Common myeloid progenitor, CD34-positive (primary cell): ENCODE data around the gene ZNF527.
A peak's percentile ranks its signal among the peaks of the same experiment; 100 is the strongest.

Experiments
- CTCF ChIA-PET: fragments of 350-600 bp; sonication (Branson Sonifier 250); formaldehyde crosslinking; loops from one replicate; lab custom pipeline; 2021; ENCODE audit warnings: antibody characterized with exemption; lab: Charles Lee
- POLR2A ChIA-PET: fragments of 350-600 bp; sonication (Branson Sonifier 250); formaldehyde crosslinking; loops from one replicate; lab custom pipeline; 2021; ENCODE audit warnings: antibody characterized with exemption; lab: Charles Lee
- DNase-seq, 3 donors: peaks; one replicate each; pipeline versions ENCODE4 v3.0.0 to v3.0.0-alpha.2; 2013
- H3K27ac ChIP-seq, 2 experiments: 1 replicate in 1 of 2; 2 replicates in 1 of 2; pipeline ENCODE4 v1.7.0; 2013; ENCODE audit warnings: inconsistent platforms in 2 of 2, low read length in 2 of 2, mild to moderate bottlenecking in 2 of 2, low read depth in 1 of 2, moderate library complexity in 1 of 2; ENCODE audit not compliant: severe bottlenecking in 2 of 2, insufficient read depth in 1 of 2, poor library complexity in 1 of 2
- H3K27me3 ChIP-seq, 5 experiments: replicated peaks in 2 of 5; 1 replicate in 3 of 5; 2 replicates in 2 of 5; pipeline versions ENCODE4 v1.6.1 to v1.7.0; 2013; ENCODE audit warnings: low read length in 4 of 5, mild to moderate bottlenecking in 2 of 5, moderate library complexity in 2 of 5, inconsistent platforms in 1 of 5; ENCODE audit not compliant: insufficient read depth in 5 of 5, control insufficient read depth in 4 of 5
- H3K36me3 ChIP-seq, 4 experiments: 1 replicate in 2 of 4; 2 replicates in 2 of 4; pipeline versions ENCODE4 v1.6.1 to v1.7.0; 2013; ENCODE audit warnings: low read length in 3 of 4, control low read depth in 1 of 4, mild to moderate bottlenecking in 1 of 4; ENCODE audit not compliant: control insufficient read depth in 4 of 4, insufficient read depth in 4 of 4
- H3K4me1 ChIP-seq, 4 experiments: 1 replicate in 3 of 4; 2 replicates in 1 of 4; pipeline versions ENCODE4 v1.6.1 to v1.7.1; 2013; ENCODE audit warnings: low read length in 3 of 4, mild to moderate bottlenecking in 3 of 4, control low read depth in 1 of 4, inconsistent platforms in 1 of 4, moderate library complexity in 1 of 4; ENCODE audit not compliant: control insufficient read depth in 4 of 4, insufficient read depth in 4 of 4; ENCODE audit errors: control extremely low read depth in 1 of 4
- H3K4me3 ChIP-seq, 7 experiments: 1 replicate in 4 of 7; 2 replicates in 3 of 7; pipeline versions ENCODE4 v1.5.1 to v1.7.0; 2013; ENCODE audit warnings: mild to moderate bottlenecking in 7 of 7, low read length in 6 of 7, moderate library complexity in 6 of 7, inconsistent platforms in 2 of 7, low read depth in 2 of 7, control low read depth in 1 of 7; ENCODE audit not compliant: insufficient read depth in 4 of 7, control insufficient read depth in 1 of 7; ENCODE audit errors: extremely low read depth in 1 of 7
- H3K9me3 ChIP-seq, 5 experiments: 1 replicate in 4 of 5; 2 replicates in 1 of 5; pipeline versions ENCODE4 v1.6.1 to v1.7.1; 2013; ENCODE audit warnings: low read length in 4 of 5, mild to moderate bottlenecking in 2 of 5, inconsistent platforms in 1 of 5, low read depth in 1 of 5, moderate library complexity in 1 of 5; ENCODE audit not compliant: control insufficient read depth in 4 of 5, insufficient read depth in 2 of 5; ENCODE audit errors: control extremely low read depth in 1 of 5
- WGBS: methylation state at CpG from one replicate; pipeline ENCODE4 v1.1.5; 2013; ENCODE audit not compliant: insufficient coverage; 5-methylcytosine and 5-hydroxymethylcytosine counted together

The ZNF527 gene

GRCh38 chr19:37413313-37414084 is 42.6 kb downstream of the ZNF527 start:
- H3K27ac ChIP-seq = no peak overlapping the region
- POLR2A ChIA-PET = no interaction called here
- H3K27me3 ChIP-seq = no peaks in the 10 kb centered on the region
- no peaks in the 10 kb centered on the region for H3K4me1 ChIP-seq
- WGBS = 100% methylated on average over 1 of the region's 1 CpG
- CTCF ChIA-PET = no interaction called here
- H3K4me3 ChIP-seq = no peak overlapping the region
- H3K9me3 ChIP-seq = peaks cover 22 to 86% (median 35%) of the 10 kb centered on the region in 5 experiments
- DNase-seq = peak in 1 of 3 donors; percentile 10
- peaks cover 11 to 37% (median 18%) of the 10 kb centered on the region in 4 experiments for H3K36me3 ChIP-seq
